IMR-90 (cell line): ENCODE results near the gene CEACAM1. TPM values are rescaled to one million over a fixed set of nuclear protein-coding genes. Genes with fewer than 3 reads are reported as not detected.

Experiments used
- ATAC-seq: fragments of 200-7000 bp; cut with Tn5 transposase; 2 replicates; pipeline ENCODE4 v1.9.1; 2020; ENCODE audit warnings: low read depth, mild to moderate bottlenecking, moderate library complexity
- BruUV-seq: library from RNA; stranded (reverse); fragments of 400-500 nt; replicated peaks from 2 replicates; lab custom pipeline; 2021; lab: Mats Ljungman, UMichigan
- CTCF ChIA-PET: fragments of 300-600 bp; formaldehyde crosslinking; extraction: SDS; loops from one replicate; lab custom pipeline; 2021; ENCODE audit warnings: antibody characterized with exemption; lab: Yijun Ruan, JAX
- POLR2A ChIA-PET: fragments of 300-600 bp; sonication (Branson Sonifier 250); formaldehyde crosslinking; loops from one replicate; lab custom pipeline; 2022; ENCODE audit warnings: antibody characterized with exemption; ENCODE audit not compliant: unreplicated experiment; lab: Charles Lee
- DNase-seq: peaks from one replicate; pipeline ENCODE4 v3.0.0; 2013
- H2AFZ ChIP-seq: replicated peaks from 2 replicates; pipeline ENCODE3; 2013; ENCODE audit warnings: low read length, mild to moderate bottlenecking; ENCODE audit not compliant: poor library complexity
- H2AK5ac ChIP-seq: 2 replicates; pipeline ENCODE4 v1.6.1; 2013; ENCODE audit warnings: low read depth, low read length, inconsistent platforms
- H2AK9ac ChIP-seq: replicated peaks from 2 replicates; pipeline ENCODE3; 2013; ENCODE audit warnings: mild to moderate bottlenecking, low read depth, low read length, moderate library complexity; ENCODE audit not compliant: poor library complexity
- H2BK120ac ChIP-seq: 2 replicates; pipeline ENCODE4 v1.6.1; 2013; ENCODE audit warnings: low read depth, low read length, inconsistent platforms
- H2BK15ac ChIP-seq: 3 replicates; pipeline ENCODE4 v1.6.1; 2013; ENCODE audit warnings: low read depth, low read length, inconsistent platforms
- H2BK20ac ChIP-seq: 2 replicates; pipeline ENCODE4 v1.6.1; 2013; ENCODE audit warnings: low read depth, mild to moderate bottlenecking, inconsistent platforms, low read length, moderate library complexity
- H2BK5ac ChIP-seq: 2 replicates; pipeline ENCODE4 v1.6.1; 2013; ENCODE audit warnings: mild to moderate bottlenecking, low read depth, low read length, inconsistent platforms; ENCODE audit not compliant: poor library complexity, severe bottlenecking
- H3K14ac ChIP-seq: replicated peaks from 2 replicates; pipeline ENCODE4 v1.6.1; 2013; ENCODE audit warnings: low read depth, low read length, inconsistent platforms
- H3K18ac ChIP-seq: 2 replicates; pipeline ENCODE4 v1.6.1; 2013; ENCODE audit warnings: low read depth, low read length, control low read depth
- H3K23ac ChIP-seq: 2 replicates; pipeline ENCODE4 v1.6.1; 2013; ENCODE audit warnings: low read depth, low read length, inconsistent platforms
- H3K27ac ChIP-seq: 2 replicates; pipeline ENCODE4 v1.5.1; 2013; ENCODE audit warnings: mild to moderate bottlenecking, control low read depth, low read length; ENCODE audit not compliant: insufficient read depth
- H3K27me3 ChIP-seq: 2 replicates; pipeline ENCODE4 v1.6.1; 2013; ENCODE audit warnings: low read length; ENCODE audit not compliant: control insufficient read depth, insufficient read depth
- H3K36me3 ChIP-seq: 2 replicates; pipeline ENCODE4 v1.6.1; 2013; ENCODE audit warnings: low read length, mixed read lengths; ENCODE audit not compliant: control insufficient read depth, insufficient read depth
- H3K4ac ChIP-seq: 2 replicates; pipeline ENCODE4 v1.6.1; 2013; ENCODE audit warnings: low read depth, low read length, inconsistent platforms
- H3K4me1 ChIP-seq: 2 replicates; pipeline ENCODE4 v1.6.1; 2013; ENCODE audit warnings: low read length, mixed read lengths; ENCODE audit not compliant: control insufficient read depth, insufficient read depth
- H3K4me2 ChIP-seq: 2 replicates; pipeline ENCODE4 v1.6.1; 2013; ENCODE audit warnings: low read depth, mild to moderate bottlenecking, control low read depth, low read length, moderate library complexity
- H3K4me3 ChIP-seq: 2 replicates; pipeline ENCODE4 v1.5.1; 2013; ENCODE audit warnings: low read depth, mild to moderate bottlenecking, control low read depth, low read length, moderate library complexity; ENCODE audit not compliant: insufficient read depth
- H3K56ac ChIP-seq: 2 replicates; pipeline ENCODE4 v1.6.1; 2013; ENCODE audit warnings: low read length, inconsistent platforms; ENCODE audit not compliant: insufficient read depth; ENCODE audit errors: extremely low read depth
- H3K79me1 ChIP-seq, 2 experiments: 2 replicates each; pipeline ENCODE4 v1.6.1; 2013; ENCODE audit warnings: low read length in 2 of 2, inconsistent platforms in 1 of 2, low read depth in 1 of 2
- H3K9ac ChIP-seq: 2 replicates; pipeline ENCODE4 v1.6.1; 2013; ENCODE audit warnings: low read depth, low read length, control low read depth
- H3K9me1 ChIP-seq: 2 replicates; pipeline ENCODE4 v1.6.1; 2013; ENCODE audit warnings: low read length, inconsistent platforms; ENCODE audit not compliant: insufficient read depth
- H3K9me3 ChIP-seq: 2 replicates; pipeline ENCODE4 v1.6.1; 2013; ENCODE audit warnings: low read length; ENCODE audit not compliant: control insufficient read depth, insufficient read depth
- H4K20me1 ChIP-seq: 2 replicates; pipeline ENCODE4 v1.6.1; 2013; ENCODE audit warnings: low read length, inconsistent platforms; ENCODE audit not compliant: insufficient read depth
- H4K5ac ChIP-seq: 2 replicates; pipeline ENCODE4 v1.6.1; 2013; ENCODE audit warnings: mild to moderate bottlenecking, low read depth, low read length, control low read depth
- H4K8ac ChIP-seq, 2 experiments: 2 replicates each; pipeline ENCODE4 v1.6.1; 2013; ENCODE audit warnings: low read depth in 2 of 2, low read length in 2 of 2, control low read depth in 1 of 2, inconsistent platforms in 1 of 2
- H4K91ac ChIP-seq: 2 replicates; pipeline ENCODE4 v1.6.1; 2013; ENCODE audit warnings: low read depth, low read length, inconsistent platforms; ENCODE audit not compliant: insufficient read depth
- BHLHE40 ChIP-seq: fragments of 150-350 bp; IDR thresholded peaks from 2 replicates; pipeline ENCODE4 v1.6.1; 2016; ENCODE audit warnings: mild to moderate bottlenecking, low read depth, low read length
- ELK1 ChIP-seq: fragments of 150-350 bp; IDR thresholded peaks from 2 replicates; pipeline ENCODE4 v1.6.1; 2016; ENCODE audit warnings: low read depth, mild to moderate bottlenecking, low read length, moderate library complexity, borderline replicate concordance
- FOS ChIP-seq: fragments of 150-350 bp; IDR thresholded peaks from 2 replicates; pipeline ENCODE4 v1.6.1; 2016; ENCODE audit warnings: low read depth, low read length
- MAFK ChIP-seq: IDR thresholded peaks from 2 replicates; pipeline ENCODE4 v1.6.1; 2012; ENCODE audit warnings: low read depth, low read length, improper control_type of control experiment
- MXI1 ChIP-seq: IDR thresholded peaks from 2 replicates; pipeline ENCODE4 v1.6.1; 2012; ENCODE audit warnings: low read depth, mild to moderate bottlenecking, low read length, moderate library complexity, borderline replicate concordance
- POLR2A ChIP-seq: IDR thresholded peaks from 2 replicates; pipeline ENCODE4 v1.6.1; 2012; ENCODE audit warnings: mild to moderate bottlenecking, low read depth, low read length
- RAD21 ChIP-seq: IDR thresholded peaks from 2 replicates; pipeline ENCODE4 v1.6.1; 2012; ENCODE audit warnings: low read length, improper control_type of control experiment
- RFX5 ChIP-seq: IDR thresholded peaks from 2 replicates; pipeline ENCODE4 v1.8.0; 2012; ENCODE audit warnings: low read depth, mild to moderate bottlenecking, low read length, moderate library complexity
- SMC3 ChIP-seq: fragments of 150-350 bp; IDR thresholded peaks from 2 replicates; pipeline ENCODE4 v1.6.1; 2016; ENCODE audit warnings: low read depth, mild to moderate bottlenecking, antibody characterized with exemption, low read length, moderate library complexity
- USF2 ChIP-seq: fragments of 150-350 bp; IDR thresholded peaks from 2 replicates; pipeline ENCODE4 v1.6.1; 2017; ENCODE audit warnings: mild to moderate bottlenecking, antibody characterized with exemption, low read length, low read depth
- WGBS, 2 experiments: methylation state at CpG; one replicate each; pipeline versions ENCODE4 v1.1.5 to v1.1.7; 2013; ENCODE audit warnings: missing lambda C conversion rate in 2 of 2; ENCODE audit not compliant: insufficient read length in 1 of 2; ENCODE audit errors: extremely low coverage in 2 of 2; 5-methylcytosine and 5-hydroxymethylcytosine counted together
- dilution Hi-C: fragments of 300-500 bp; cut with HindIII; formaldehyde crosslinking; loops from one replicate; pipeline ENCODE4 v1.14.3; 2018; ENCODE audit warnings: low sequenced_read_pairs; ENCODE audit not compliant: unreplicated experiment
- in situ Hi-C: fragments of 300-500 bp; cut with MboI; formaldehyde crosslinking; loops from 3 replicates; pipeline ENCODE4 v1.14.3; 2019; ENCODE audit warnings: low sequenced_read_pairs, inconsistent platforms, mixed read lengths
- intact Hi-C: fragments of 100-400 bp; cut with micrococcal nuclease; formaldehyde crosslinking; loops from 2 replicates; pipeline ENCODE4 v1.10.0; 2022
- polyA plus RNA-seq, 3 experiments: library from polyadenylated mRNA; depleted of rRNA; stranded (reverse); fragments of >200 nt; gene quantifications; 2 replicates each; pipeline ENCODE4 v1.2.3, GENCODE V29; 2012; ENCODE audit warnings: low replicate concordance in 1 of 3
- total RNA-seq: library from RNA; depleted of rRNA; stranded (reverse); fragments of >200 nt; gene quantifications from 2 replicates; pipeline ENCODE4 v1.2.3, GENCODE V29; 2012

The CEACAM1 gene
- total and polyA plus RNA-seq, 2 of the 4 experiments (the other 2 are of a cell fraction) = not detected

GRCh38 chr19:42512130-42512636 is 16.1 kb downstream of the CEACAM1 start:
- H3K27ac ChIP-seq = no peak overlapping the region
- H3K79me1 ChIP-seq = no peaks in the 10 kb centered on the region
- no peak overlapping the region for H3K4me3 ChIP-seq
- no peak overlapping the region for H3K18ac ChIP-seq
- no peaks in the 10 kb centered on the region for H3K9me1 ChIP-seq
- H3K23ac ChIP-seq = no peak overlapping the region
- DNase-seq = no peak
- H2AK5ac ChIP-seq = no peak overlapping the region
- H3K27me3 ChIP-seq = peaks cover 22% of the 10 kb centered on the region
- H2BK5ac ChIP-seq = no peak overlapping the region
- in situ Hi-C loops (no loop called here), dilution Hi-C loops (no loop called here), intact Hi-C loops (no loop called here)
- BruUV-seq = no TSS peak
- no CpG with 5 or more reads among the region's 5 CpGs for WGBS, 2 experiments
- POLR2A ChIA-PET = no interaction called here
- H3K56ac ChIP-seq = no peak overlapping the region
- H3K36me3 ChIP-seq = no peaks in the 10 kb centered on the region
- no peak overlapping the region for H3K4ac ChIP-seq
- H2BK15ac ChIP-seq = no peak overlapping the region
- H3K4me2 ChIP-seq = no peak overlapping the region
- no peak for ATAC-seq
- no peak overlapping the region for H2AFZ ChIP-seq
- no peaks in the 10 kb centered on the region for H3K4me1 ChIP-seq
- H3K14ac ChIP-seq = no peak overlapping the region
- H2AK9ac ChIP-seq = no peak overlapping the region
- no peak overlapping the region for H2BK20ac ChIP-seq
- 0 out of 2 replicates have a peak, but pooled peaks cover 2% of the 10 kb centered on the region for H3K9me3 ChIP-seq
- H4K91ac ChIP-seq = no peak overlapping the region
- TF ChIP-seq POLR2A (no peak), ELK1 (no peak), RFX5 (no peak), USF2 (no peak), BHLHE40 (no peak), MAFK (no peak), RAD21 (no peak), FOS (no peak), MXI1 (no peak), SMC3 (no peak)
- no peak overlapping the region for H3K9ac ChIP-seq
- H4K20me1 ChIP-seq = no peaks in the 10 kb centered on the region
- H4K5ac ChIP-seq = no peak overlapping the region
- CTCF ChIA-PET = no interaction called here
- H2BK120ac ChIP-seq = no peak overlapping the region
- no peak overlapping the region for H4K8ac ChIP-seq
